Neural crest cell (in vitro differentiated cells): ENCODE data around the gene PHACTR1. TPM values are rescaled to one million over a fixed set of nuclear protein-coding genes. Genes with fewer than 3 reads are reported as not detected.
A peak's percentile ranks its signal among the peaks of the same experiment; 100 is the strongest.

Experiments
- DNase-seq: peaks from one replicate; pipeline ENCODE4 v3.0.0; 2021; ENCODE audit warnings: low read depth, mixed read lengths, low spot score
- H3K27ac Mint-ChIP-seq: one replicate; pipeline ENCODE4 v1.8.0; 2021; ENCODE audit warnings: mild to moderate bottlenecking, mixed read lengths; ENCODE audit not compliant: unreplicated experiment
- H3K27me3 Mint-ChIP-seq: 2 replicates; pipeline ENCODE4 v1.8.0; 2021; ENCODE audit warnings: low read depth, mild to moderate bottlenecking, mixed read lengths
- H3K36me3 Mint-ChIP-seq: 2 replicates; pipeline ENCODE4 v1.8.0; 2021; ENCODE audit warnings: low read depth, mild to moderate bottlenecking, mixed read lengths
- H3K4me1 Mint-ChIP-seq: 2 replicates; pipeline ENCODE4 v1.8.0; 2021; ENCODE audit warnings: mixed read lengths
- H3K4me3 Mint-ChIP-seq: one replicate; pipeline ENCODE4 v1.8.0; 2021; ENCODE audit warnings: mild to moderate bottlenecking, mixed read lengths
- H3K9me3 Mint-ChIP-seq: 2 replicates; pipeline ENCODE4 v1.8.0; 2021; ENCODE audit warnings: mixed read lengths
- total RNA-seq: library from RNA; stranded (reverse); gene quantifications from 2 replicates; pipeline ENCODE4 v1.2.1, GENCODE V29; 2021
- TF ChIP-seq, protein P1 (sequence below): fragments of 200-600 bp; sonication (generic); conservative IDR thresholded peaks from 2 replicates; pipeline ENCODE4 v1.5.0; 2021; ENCODE audit warnings: antibody characterized with exemption, mild to moderate bottlenecking

Gene PHACTR1
- total RNA-seq, 1 donor from 2014 or later: 10.4 TPM

GRCh38 chr6:13183415-13184088 is 467.0 kb downstream of the PHACTR1 start:
- Mint-ChIP-seq H3K4me1 (peaks cover 19% of the 10 kb centered on the region), H3K9me3 (no peaks in the 10 kb centered on the region), H3K4me3 (no peak overlapping the region), H3K27me3 (no peaks in the 10 kb centered on the region), H3K27ac (no peak overlapping the region), H3K36me3 (no peaks in the 10 kb centered on the region)
- TF ChIP-seq, protein P1, sequence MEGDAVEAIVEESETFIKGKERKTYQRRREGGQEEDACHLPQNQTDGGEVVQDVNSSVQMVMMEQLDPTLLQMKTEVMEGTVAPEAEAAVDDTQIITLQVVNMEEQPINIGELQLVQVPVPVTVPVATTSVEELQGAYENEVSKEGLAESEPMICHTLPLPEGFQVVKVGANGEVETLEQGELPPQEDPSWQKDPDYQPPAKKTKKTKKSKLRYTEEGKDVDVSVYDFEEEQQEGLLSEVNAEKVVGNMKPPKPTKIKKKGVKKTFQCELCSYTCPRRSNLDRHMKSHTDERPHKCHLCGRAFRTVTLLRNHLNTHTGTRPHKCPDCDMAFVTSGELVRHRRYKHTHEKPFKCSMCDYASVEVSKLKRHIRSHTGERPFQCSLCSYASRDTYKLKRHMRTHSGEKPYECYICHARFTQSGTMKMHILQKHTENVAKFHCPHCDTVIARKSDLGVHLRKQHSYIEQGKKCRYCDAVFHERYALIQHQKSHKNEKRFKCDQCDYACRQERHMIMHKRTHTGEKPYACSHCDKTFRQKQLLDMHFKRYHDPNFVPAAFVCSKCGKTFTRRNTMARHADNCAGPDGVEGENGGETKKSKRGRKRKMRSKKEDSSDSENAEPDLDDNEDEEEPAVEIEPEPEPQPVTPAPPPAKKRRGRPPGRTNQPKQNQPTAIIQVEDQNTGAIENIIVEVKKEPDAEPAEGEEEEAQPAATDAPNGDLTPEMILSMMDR: no peak
- no peak for DNase-seq

- no peak for DNase-seq
- Mint-ChIP-seq H3K36me3 (no peaks in the 10 kb centered on the region), H3K27me3 (no peaks in the 10 kb centered on the region), H3K4me1 (peaks cover 22% of the 10 kb centered on the region), H3K9me3 (no peaks in the 10 kb centered on the region), H3K4me3 (no peak overlapping the region), H3K27ac (no peak overlapping the region)
- TF ChIP-seq, protein P1: no peak
Observed at GRCh38 chr6:13184089-13184468, 467.5 kb downstream of the PHACTR1 start.

GRCh38 chr6:13184547-13184946 is 468.0 kb downstream of the PHACTR1 start:
- Mint-ChIP-seq H3K4me3 (no peak overlapping the region), H3K4me1 (peaks cover 22% of the 10 kb centered on the region), H3K9me3 (no peaks in the 10 kb centered on the region), H3K36me3 (no peaks in the 10 kb centered on the region), H3K27me3 (no peaks in the 10 kb centered on the region), H3K27ac (peak overlapping the region; percentile 40)
- TF ChIP-seq, protein P1: no peak
- DNase-seq: no peak

- Mint-ChIP-seq H3K9me3 (no peaks in the 10 kb centered on the region), H3K4me1 (peaks cover 14% of the 10 kb centered on the region), H3K36me3 (no peaks in the 10 kb centered on the region), H3K27me3 (no peaks in the 10 kb centered on the region), H3K4me3 (no peak overlapping the region), H3K27ac (no peak overlapping the region)
- no peak for DNase-seq
- TF ChIP-seq, protein P1: no peak
Observed at GRCh38 chr6:13186861-13187260, 470.3 kb downstream of the PHACTR1 start.

DNA sequence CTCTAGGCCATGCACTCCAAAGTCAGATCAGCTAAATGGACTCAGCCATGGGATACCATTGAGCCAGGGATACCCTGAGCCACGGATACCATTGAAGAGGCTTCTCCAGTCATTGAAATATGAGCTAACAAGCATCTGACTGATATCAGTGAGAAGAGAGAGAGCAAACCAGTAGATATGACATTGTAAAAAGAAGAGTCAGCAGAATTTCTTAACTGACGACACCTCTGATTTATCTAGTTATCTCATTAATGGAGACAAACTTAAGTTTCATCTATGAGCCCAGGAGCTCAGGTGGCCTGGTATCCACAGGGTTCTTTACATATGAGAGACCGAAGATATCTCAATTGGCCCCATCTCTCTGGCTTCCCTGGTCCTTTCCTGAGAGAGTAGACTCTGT is 471.1 kb downstream of the PHACTR1 start:
- H3K27ac Mint-ChIP-seq: no peak overlapping the region
- H3K9me3 Mint-ChIP-seq: no peaks in the 10 kb centered on the region
- no peaks in the 10 kb centered on the region for H3K27me3 Mint-ChIP-seq
- no peaks in the 10 kb centered on the region for H3K36me3 Mint-ChIP-seq
- H3K4me3 Mint-ChIP-seq: no peak overlapping the region
- no peak for DNase-seq
- H3K4me1 Mint-ChIP-seq: peaks cover 9% of the 10 kb centered on the region
- TF ChIP-seq, protein P1: no peak
